Panc1 (cell line): ENCODE results near the gene MAGEF1. TPM values are rescaled to one million over a fixed set of nuclear protein-coding genes. Genes with fewer than 3 reads are reported as not detected.
A peak's percentile ranks its signal among the peaks of the same experiment; 100 is the strongest.

ENCODE experiments used
- ATAC-seq: fragments of 200-7000 bp; cut with Tn5 transposase; 2 replicates; pipeline ENCODE4 v1.9.1; 2020; ENCODE audit warnings: mild to moderate bottlenecking, moderate library complexity
- BruUV-seq: library from RNA; stranded (reverse); fragments of 400-500 nt; replicated peaks from 2 replicates; lab custom pipeline; 2021; lab: Mats Ljungman, UMichigan
- CTCF ChIA-PET: fragments of 300-600 bp; sonication (Branson Sonifier 250); formaldehyde crosslinking; loops from one replicate; lab custom pipeline; 2022; ENCODE audit warnings: antibody characterized with exemption; lab: Charles Lee
- POLR2A ChIA-PET: fragments of 300-600 bp; sonication (Branson Sonifier 250); formaldehyde crosslinking; loops from one replicate; lab custom pipeline; 2022; ENCODE audit warnings: antibody characterized with exemption; lab: Charles Lee
- DNase-seq: peaks from one replicate; pipeline ENCODE4 v3.0.0-alpha.2; 2010; ENCODE audit warnings: low read depth, low spot score
- H3K27ac ChIP-seq: 2 replicates; pipeline ENCODE4 v1.5.1; 2011; ENCODE audit warnings: mild to moderate bottlenecking, low read length, inconsistent platforms
- H3K27me3 ChIP-seq: fragments of 200-500 bp; sonication (Bioruptor generic); 2 replicates; pipeline ENCODE4 v1.6.0; 2014; ENCODE audit warnings: low read length, inconsistent platforms; ENCODE audit not compliant: control insufficient read depth, insufficient read depth
- H3K36me3 ChIP-seq: fragments of 200-500 bp; sonication (Bioruptor generic); 2 replicates; pipeline ENCODE4 v1.5.1; 2014; ENCODE audit warnings: inconsistent platforms, mild to moderate bottlenecking, low read length, moderate library complexity; ENCODE audit not compliant: control insufficient read depth, insufficient read depth
- H3K4me1 ChIP-seq: 2 replicates; pipeline ENCODE4 v1.5.1; 2011; ENCODE audit warnings: inconsistent platforms, mild to moderate bottlenecking, low read length, moderate library complexity; ENCODE audit not compliant: control insufficient read depth, insufficient read depth
- H3K4me3 ChIP-seq, 2 experiments: 2 replicates each; pipeline ENCODE4 v1.5.1; 2011 to 2012; ENCODE audit warnings: low read depth in 2 of 2, low read length in 2 of 2, mild to moderate bottlenecking in 2 of 2, inconsistent platforms in 1 of 2, moderate library complexity in 1 of 2
- H3K9me3 ChIP-seq: fragments of 200-500 bp; sonication (Bioruptor generic); 2 replicates; pipeline ENCODE4 v1.5.1; 2014; ENCODE audit warnings: low read depth, mild to moderate bottlenecking, inconsistent platforms, low read length, moderate library complexity; ENCODE audit not compliant: control insufficient read depth, insufficient read depth
- CTCF ChIP-seq: fragments of 450-650 bp; IDR thresholded peaks from 2 replicates; pipeline ENCODE4 v1.5.1; 2017; ENCODE audit warnings: mild to moderate bottlenecking
- POLR2AphosphoS5 ChIP-seq: IDR thresholded peaks from 2 replicates; pipeline ENCODE4 v1.6.1; 2012; ENCODE audit warnings: mild to moderate bottlenecking, low read depth, low read length, moderate library complexity
- SIN3A ChIP-seq: IDR thresholded peaks from 2 replicates; pipeline ENCODE4 v1.6.1; 2012; ENCODE audit warnings: low read depth, mild to moderate bottlenecking, low read length, moderate library complexity, borderline replicate concordance; ENCODE audit not compliant: insufficient read depth
- TCF7L2 ChIP-seq: IDR thresholded peaks from 2 replicates; pipeline ENCODE4 v1.6.1; 2011; ENCODE audit warnings: mild to moderate bottlenecking, low read depth, low read length, inconsistent platforms
- in situ Hi-C: cut with HindIII; loops from 2 replicates; pipeline ENCODE4 v1.10.0; 2016; ENCODE audit warnings: low sequenced_read_pairs, low pct_unique_long_range_greater_than_20kb
- intact Hi-C: fragments of 100-400 bp; cut with micrococcal nuclease; formaldehyde crosslinking; loops from one replicate; pipeline ENCODE4 v1.10.0; 2022; ENCODE audit not compliant: unreplicated experiment
- total RNA-seq: library from RNA; stranded (reverse); gene quantifications from one replicate; pipeline ENCODE4 v1.2.1, GENCODE V29; 2021; ENCODE audit not compliant: unreplicated experiment
- TF ChIP-seq, protein P1 (sequence below), 2 experiments: IDR thresholded peaks; 2 replicates each; pipeline ENCODE4 v1.6.1; 2011 to 2012; ENCODE audit warnings: low read depth in 2 of 2, control low read depth in 1 of 2, low read length in 1 of 2, mild to moderate bottlenecking in 1 of 2, moderate library complexity in 1 of 2; ENCODE audit not compliant: insufficient read depth in 1 of 2

The MAGEF1 gene
- total RNA-seq, 1 experiment from 2014 or later: 27.7 TPM

DNA sequence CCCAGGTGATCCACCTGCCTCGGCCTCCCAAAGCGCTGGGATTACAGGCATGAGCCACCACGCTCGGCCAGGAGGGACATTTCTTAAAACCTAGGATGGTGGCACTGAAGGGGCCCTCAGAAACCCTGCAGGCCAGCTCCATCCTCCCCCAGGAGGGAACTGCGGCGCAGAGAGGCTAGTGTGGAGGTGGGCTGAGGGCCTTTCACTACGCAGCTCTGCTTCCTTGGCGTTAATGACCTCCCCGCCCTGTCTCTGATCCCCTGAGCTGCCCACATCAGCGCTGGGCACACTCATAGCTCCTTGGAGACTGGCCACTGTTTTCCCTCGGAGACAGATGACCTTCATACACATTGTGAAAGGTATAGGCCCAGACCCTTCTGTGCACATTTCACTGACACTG is 46.2 kb upstream of the MAGEF1 start:
- Histone ChIP-seq H3K9me3 (no peaks in the 10 kb centered on the region), H3K4me1 (no peaks in the 10 kb centered on the region), H3K4me3 (no peak overlapping the region), H3K27me3 (no peaks in the 10 kb centered on the region), H3K36me3 (no peaks in the 10 kb centered on the region), H3K27ac (no peak overlapping the region)
- intact Hi-C loops (no loop called here), in situ Hi-C loops (no loop called here)
- ChIA-PET CTCF (no interaction called here), POLR2A (no interaction called here)
- TF ChIP-seq TCF7L2 (no peak), POLR2AphosphoS5 (no peak), SIN3A (no peak), CTCF (no peak)
- TF ChIP-seq, protein P1, sequence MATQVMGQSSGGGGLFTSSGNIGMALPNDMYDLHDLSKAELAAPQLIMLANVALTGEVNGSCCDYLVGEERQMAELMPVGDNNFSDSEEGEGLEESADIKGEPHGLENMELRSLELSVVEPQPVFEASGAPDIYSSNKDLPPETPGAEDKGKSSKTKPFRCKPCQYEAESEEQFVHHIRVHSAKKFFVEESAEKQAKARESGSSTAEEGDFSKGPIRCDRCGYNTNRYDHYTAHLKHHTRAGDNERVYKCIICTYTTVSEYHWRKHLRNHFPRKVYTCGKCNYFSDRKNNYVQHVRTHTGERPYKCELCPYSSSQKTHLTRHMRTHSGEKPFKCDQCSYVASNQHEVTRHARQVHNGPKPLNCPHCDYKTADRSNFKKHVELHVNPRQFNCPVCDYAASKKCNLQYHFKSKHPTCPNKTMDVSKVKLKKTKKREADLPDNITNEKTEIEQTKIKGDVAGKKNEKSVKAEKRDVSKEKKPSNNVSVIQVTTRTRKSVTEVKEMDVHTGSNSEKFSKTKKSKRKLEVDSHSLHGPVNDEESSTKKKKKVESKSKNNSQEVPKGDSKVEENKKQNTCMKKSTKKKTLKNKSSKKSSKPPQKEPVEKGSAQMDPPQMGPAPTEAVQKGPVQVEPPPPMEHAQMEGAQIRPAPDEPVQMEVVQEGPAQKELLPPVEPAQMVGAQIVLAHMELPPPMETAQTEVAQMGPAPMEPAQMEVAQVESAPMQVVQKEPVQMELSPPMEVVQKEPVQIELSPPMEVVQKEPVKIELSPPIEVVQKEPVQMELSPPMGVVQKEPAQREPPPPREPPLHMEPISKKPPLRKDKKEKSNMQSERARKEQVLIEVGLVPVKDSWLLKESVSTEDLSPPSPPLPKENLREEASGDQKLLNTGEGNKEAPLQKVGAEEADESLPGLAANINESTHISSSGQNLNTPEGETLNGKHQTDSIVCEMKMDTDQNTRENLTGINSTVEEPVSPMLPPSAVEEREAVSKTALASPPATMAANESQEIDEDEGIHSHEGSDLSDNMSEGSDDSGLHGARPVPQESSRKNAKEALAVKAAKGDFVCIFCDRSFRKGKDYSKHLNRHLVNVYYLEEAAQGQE (IDR thresholded peaks at IDR 0.05; ENCODE audit: insufficient read depth in 1 of 2, low read depth in 2 of 2, low read length in 1 of 2): no peak
- ATAC-seq (no peak), DNase-seq (no peak)
- BruUV-seq: no TSS peak

GRCh38 chr3:184757022-184757651 is 45.3 kb upstream of the MAGEF1 start:
- TF ChIP-seq SIN3A (no peak), POLR2AphosphoS5 (no peak), CTCF (no peak), TCF7L2 (no peak)
- TF ChIP-seq, protein P1 (IDR thresholded peaks at IDR 0.05; ENCODE audit: insufficient read depth in 1 of 2, low read depth in 2 of 2, low read length in 1 of 2): no peak
- ATAC-seq: 0 out of 2 replicates have a peak, but pooled peaks have one; percentile 49
- Histone ChIP-seq H3K36me3 (no peaks in the 10 kb centered on the region), H3K27ac (no peak overlapping the region), H3K9me3 (no peaks in the 10 kb centered on the region), H3K27me3 (no peaks in the 10 kb centered on the region), H3K4me1 (no peaks in the 10 kb centered on the region), H3K4me3 (no peak overlapping the region)
- in situ Hi-C loops: no loop called here
- BruUV-seq: no TSS peak
- POLR2A ChIA-PET: no interaction called here
- DNase-seq: no peak
- intact Hi-C loops: no loop called here
- CTCF ChIA-PET: interaction anchor here (1.3 kb wide), 1 partner anchor 28 kb away, joined by 3 read pairs; no protein-coding TSS in a partner anchor
